NCI-H1105 treated with DMSO at 0.1 percent for 48 hours (cell line): Measurements from ENCODE around the gene CARF.
A peak's percentile ranks its signal among the peaks of the same experiment; 100 is the strongest.
"Not testable (repeated sequence)": the region's sequence is repeated elsewhere in the genome, so short reads cannot be mapped to it uniquely, and the experiment has no call there.

Experiments
- DNase-seq: peaks from one replicate; lab custom pipeline; 2025; lab: John Stamatoyannopoulos, UW

Gene CARF

GRCh38 chr2:202938960-202939359 lies 26.9 kb downstream of the CARF start:
- DNase-seq, result no peak

- no peak for DNase-seq
These were observed 29.7 kb downstream of the CARF start for GRCh38 chr2:202941771-202942170.

GRCh38 chr2:202944408-202944807 lies 32.3 kb downstream of the CARF start:
- no peak for DNase-seq

GRCh38 chr2:202944816-202945215 lies 32.7 kb downstream of the CARF start:
- DNase-seq, result no peak

GRCh38 chr2:202945497-202945896 lies 33.4 kb downstream of the CARF start:
- no peak for DNase-seq

GRCh38 chr2:202949333-202949732 lies 37.3 kb downstream of the CARF start:
- not testable (repeated sequence) for DNase-seq

- no peak for DNase-seq
These were observed 38.5 kb downstream of the CARF start for GRCh38 chr2:202950592-202950991.

GRCh38 chr2:202960524-202960923 lies 48.4 kb downstream of the CARF start:
- DNase-seq, result no peak

- no peak for DNase-seq
These were observed 51.6 kb downstream of the CARF start for GRCh38 chr2:202963712-202964111.

- no peak for DNase-seq
These were observed 53.9 kb downstream of the CARF start for GRCh38 chr2:202965810-202966460.

- DNase-seq, result not testable (repeated sequence)
These were observed 57.3 kb downstream of the CARF start for GRCh38 chr2:202969404-202969803.

- no peak for DNase-seq
These were observed 64.7 kb downstream of the CARF start for GRCh38 chr2:202976809-202977208.

GRCh38 chr2:202982779-202983491 lies 70.9 kb downstream of the CARF start:
- DNase-seq, result no peak

GRCh38 chr2:202989749-202990148 lies 77.7 kb downstream of the CARF start:
- DNase-seq, result no peak

- no peak for DNase-seq
These were observed 78.4 kb downstream of the CARF start for GRCh38 chr2:202990501-202990900.

- DNase-seq, result not testable (repeated sequence)
These were observed 85.0 kb downstream of the CARF start for GRCh38 chr2:202997113-202997512.

GRCh38 chr2:203002054-203002821 lies 90.2 kb downstream of the CARF start:
- DNase-seq, result no peak

- no peak for DNase-seq
These were observed 91.6 kb downstream of the CARF start for GRCh38 chr2:203003716-203004115.

- peak; percentile 93 for DNase-seq
These were observed 102.6 kb downstream of the CARF start, which contains the start of gene NBEAL1 for GRCh38 chr2:203014456-203015199. TSS of gene NBEAL1 (plus strand) at chr2:203014875. CDS start at chr2:203016385, 1,510 bp downstream.

- no peak for DNase-seq
These were observed 104.6 kb downstream of the CARF start for GRCh38 chr2:203016716-203017115.

- DNase-seq, result no peak
These were observed 106.1 kb downstream of the CARF start for GRCh38 chr2:203018181-203018580.

- DNase-seq, result no peak
These were observed 107.1 kb downstream of the CARF start for GRCh38 chr2:203019142-203019541.
